DND-41 (cell line): ENCODE data around the gene CKLF.

Source experiments
- ATAC-seq: fragments of 200-7000 bp; cut with Tn5 transposase; 3 replicates; pipeline ENCODE4 v1.9.1; 2021; ENCODE audit warnings: low read depth; ENCODE audit not compliant: insufficient read depth
- DNase-seq: peaks from one replicate; pipeline ENCODE4 v3.0.0-alpha.2; 2020
- H2AFZ ChIP-seq: 2 replicates; pipeline ENCODE4 v1.6.0; 2012; ENCODE audit warnings: low read depth, low read length
- H3K27ac ChIP-seq: 2 replicates; pipeline ENCODE4 v1.5.1; 2012; ENCODE audit warnings: low read length, inconsistent platforms
- H3K27me3 ChIP-seq: fragments of 200-600 bp; sonication (generic); 2 replicates; pipeline ENCODE4 v1.6.0; 2012; ENCODE audit warnings: low read length, mild to moderate bottlenecking, inconsistent platforms; ENCODE audit not compliant: insufficient read depth, poor library complexity
- H3K36me3 ChIP-seq: 2 replicates; pipeline ENCODE4 v1.5.1; 2012; ENCODE audit warnings: low read length, inconsistent platforms; ENCODE audit not compliant: insufficient read depth
- H3K4me1 ChIP-seq: 2 replicates; pipeline ENCODE4 v1.5.1; 2012; ENCODE audit warnings: mild to moderate bottlenecking, low read length; ENCODE audit not compliant: insufficient read depth
- H3K4me2 ChIP-seq: 2 replicates; pipeline ENCODE4 v1.6.0; 2012; ENCODE audit warnings: mild to moderate bottlenecking, moderate library complexity, low read length, inconsistent platforms; ENCODE audit not compliant: insufficient read depth
- H3K4me3 ChIP-seq, 2 experiments: fragments of 200-600 bp in 1 of 2; shearing (Covaris generic) in 1 of 2; 2 replicates each; pipeline ENCODE4 v1.5.1; 2012 to 2016; ENCODE audit warnings: inconsistent platforms in 2 of 2, low read length in 2 of 2, mild to moderate bottlenecking in 2 of 2, low read depth in 1 of 2, moderate library complexity in 1 of 2
- H3K79me2 ChIP-seq: 2 replicates; pipeline ENCODE4 v1.6.0; 2012; ENCODE audit warnings: low read length, inconsistent platforms; ENCODE audit not compliant: insufficient read depth
- H3K9ac ChIP-seq: 2 replicates; pipeline ENCODE4 v1.6.0; 2012; ENCODE audit warnings: low read depth, mild to moderate bottlenecking, inconsistent platforms, low read length, moderate library complexity
- H3K9me3 ChIP-seq: 2 replicates; pipeline ENCODE4 v1.5.1; 2012; ENCODE audit warnings: low read length, moderate library complexity, mild to moderate bottlenecking, inconsistent platforms; ENCODE audit not compliant: insufficient read depth, severe bottlenecking
- H4K20me1 ChIP-seq: 2 replicates; pipeline ENCODE4 v1.6.0; 2012; ENCODE audit warnings: low read length; ENCODE audit not compliant: insufficient read depth
- EZH2 ChIP-seq: IDR thresholded peaks from 3 replicates; pipeline ENCODE4 v1.6.1; 2012; ENCODE audit warnings: borderline replicate concordance, low read depth, mild to moderate bottlenecking, moderate library complexity, low read length, inconsistent platforms; ENCODE audit not compliant: severe bottlenecking
- TF ChIP-seq, protein P1 (sequence below): IDR thresholded peaks from 2 replicates; pipeline ENCODE4 v1.5.1; 2012; ENCODE audit warnings: borderline replicate concordance, low read length, moderate library complexity, mild to moderate bottlenecking; ENCODE audit not compliant: poor library complexity, severe bottlenecking; ENCODE audit errors: extremely low read depth

Gene CKLF

DNA sequence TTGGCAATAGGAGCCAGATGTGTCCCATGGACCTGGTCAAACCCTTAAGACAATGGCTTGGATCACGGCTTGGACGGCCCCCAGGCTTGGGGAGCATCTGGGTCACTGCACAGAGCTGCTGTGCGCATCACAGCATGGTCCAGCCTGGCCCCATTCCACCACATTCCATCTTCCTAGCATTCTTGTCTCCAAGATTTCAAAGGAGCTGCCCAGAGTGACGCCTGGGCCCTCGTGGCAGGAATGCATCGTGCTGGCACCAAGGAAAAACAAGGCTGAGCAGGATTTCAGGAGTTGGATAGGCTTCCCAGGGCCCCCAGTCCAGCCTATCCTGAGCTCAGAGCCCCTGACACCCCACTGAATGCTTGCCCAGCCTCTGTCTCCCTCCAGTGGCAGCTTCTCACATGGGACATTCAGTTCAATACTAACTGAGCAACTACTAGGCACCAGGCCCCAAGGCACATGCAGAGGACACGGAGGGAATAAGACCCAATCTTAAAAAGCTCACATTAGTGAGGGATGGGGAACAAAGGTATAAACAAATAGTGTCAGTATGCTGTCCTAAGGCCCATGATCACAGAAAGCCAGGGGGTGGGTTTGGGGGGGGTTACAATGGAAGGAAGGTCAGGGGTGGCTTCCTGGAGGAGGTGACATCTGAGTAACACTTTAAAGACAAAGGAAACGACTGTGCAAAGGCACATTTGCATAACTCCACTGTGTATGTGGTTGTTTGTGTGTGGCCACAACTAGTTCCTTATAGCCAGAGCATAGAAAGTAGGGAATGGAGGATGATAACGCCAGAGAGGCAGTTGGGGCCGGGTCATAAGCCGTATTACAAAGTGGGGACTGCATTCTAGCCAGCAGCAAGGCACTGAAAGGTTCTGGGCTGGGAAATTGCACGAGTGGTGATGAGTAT is 36.5 kb upstream of the CKLF start:
- Histone ChIP-seq H3K4me2 (no peak overlapping the region), H2AFZ (no peak overlapping the region), H3K4me1 (peaks cover 33% of the 10 kb centered on the region), H3K9me3 (no peaks in the 10 kb centered on the region), H3K27ac (peak overlapping the region; percentile 81), H4K20me1 (no peaks in the 10 kb centered on the region), H3K4me3 (no peak overlapping the region), H3K27me3 (no peaks in the 10 kb centered on the region), H3K36me3 (peaks cover 18% of the 10 kb centered on the region; the same call in 1 of the 2 replicates), H3K79me2 (peaks cover 2% of the 10 kb centered on the region; the same call in 1 of the 2 replicates), H3K9ac (peak overlapping the region; percentile 25; the same call in 1 of the 2 replicates)
- TF ChIP-seq EZH2 = no peak
- TF ChIP-seq, protein P1, sequence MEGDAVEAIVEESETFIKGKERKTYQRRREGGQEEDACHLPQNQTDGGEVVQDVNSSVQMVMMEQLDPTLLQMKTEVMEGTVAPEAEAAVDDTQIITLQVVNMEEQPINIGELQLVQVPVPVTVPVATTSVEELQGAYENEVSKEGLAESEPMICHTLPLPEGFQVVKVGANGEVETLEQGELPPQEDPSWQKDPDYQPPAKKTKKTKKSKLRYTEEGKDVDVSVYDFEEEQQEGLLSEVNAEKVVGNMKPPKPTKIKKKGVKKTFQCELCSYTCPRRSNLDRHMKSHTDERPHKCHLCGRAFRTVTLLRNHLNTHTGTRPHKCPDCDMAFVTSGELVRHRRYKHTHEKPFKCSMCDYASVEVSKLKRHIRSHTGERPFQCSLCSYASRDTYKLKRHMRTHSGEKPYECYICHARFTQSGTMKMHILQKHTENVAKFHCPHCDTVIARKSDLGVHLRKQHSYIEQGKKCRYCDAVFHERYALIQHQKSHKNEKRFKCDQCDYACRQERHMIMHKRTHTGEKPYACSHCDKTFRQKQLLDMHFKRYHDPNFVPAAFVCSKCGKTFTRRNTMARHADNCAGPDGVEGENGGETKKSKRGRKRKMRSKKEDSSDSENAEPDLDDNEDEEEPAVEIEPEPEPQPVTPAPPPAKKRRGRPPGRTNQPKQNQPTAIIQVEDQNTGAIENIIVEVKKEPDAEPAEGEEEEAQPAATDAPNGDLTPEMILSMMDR = peak; percentile 46
- ATAC-seq (peak; percentile 47), DNase-seq (peak; percentile 48)

DNA sequence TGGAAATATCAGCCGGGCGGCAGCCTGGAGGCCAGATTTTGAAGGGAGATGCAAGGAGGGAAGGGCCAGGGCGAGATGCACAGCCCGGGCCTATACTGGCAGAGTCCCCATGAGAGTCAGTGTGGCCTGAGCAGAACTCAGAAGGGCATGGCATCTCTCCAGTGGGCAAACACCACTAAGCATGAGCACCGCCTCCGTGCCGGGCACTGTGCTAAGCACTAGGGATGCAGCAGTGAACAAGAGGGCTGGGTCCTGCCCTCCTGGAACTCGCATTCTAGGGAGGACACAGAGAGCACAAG is 35.9 kb upstream of the CKLF start:
- Histone ChIP-seq H3K4me2 (no peak overlapping the region), H3K4me1 (peaks cover 40% of the 10 kb centered on the region), H3K9me3 (no peaks in the 10 kb centered on the region), H2AFZ (no peak overlapping the region), H3K4me3 (no peak overlapping the region), H4K20me1 (no peaks in the 10 kb centered on the region), H3K27me3 (no peaks in the 10 kb centered on the region), H3K79me2 (peaks cover 2% of the 10 kb centered on the region; the same call in 1 of the 2 replicates), H3K27ac (peak overlapping the region; percentile 81), H3K36me3 (peaks cover 18% of the 10 kb centered on the region; the same call in 1 of the 2 replicates), H3K9ac (peak overlapping the region; percentile 25; the same call in 1 of the 2 replicates)
- TF ChIP-seq EZH2 = no peak
- TF ChIP-seq, protein P1 = no peak
- ATAC-seq (peak; percentile 7; the same call in 2 of the 3 replicates), DNase-seq (no peak)

DNA sequence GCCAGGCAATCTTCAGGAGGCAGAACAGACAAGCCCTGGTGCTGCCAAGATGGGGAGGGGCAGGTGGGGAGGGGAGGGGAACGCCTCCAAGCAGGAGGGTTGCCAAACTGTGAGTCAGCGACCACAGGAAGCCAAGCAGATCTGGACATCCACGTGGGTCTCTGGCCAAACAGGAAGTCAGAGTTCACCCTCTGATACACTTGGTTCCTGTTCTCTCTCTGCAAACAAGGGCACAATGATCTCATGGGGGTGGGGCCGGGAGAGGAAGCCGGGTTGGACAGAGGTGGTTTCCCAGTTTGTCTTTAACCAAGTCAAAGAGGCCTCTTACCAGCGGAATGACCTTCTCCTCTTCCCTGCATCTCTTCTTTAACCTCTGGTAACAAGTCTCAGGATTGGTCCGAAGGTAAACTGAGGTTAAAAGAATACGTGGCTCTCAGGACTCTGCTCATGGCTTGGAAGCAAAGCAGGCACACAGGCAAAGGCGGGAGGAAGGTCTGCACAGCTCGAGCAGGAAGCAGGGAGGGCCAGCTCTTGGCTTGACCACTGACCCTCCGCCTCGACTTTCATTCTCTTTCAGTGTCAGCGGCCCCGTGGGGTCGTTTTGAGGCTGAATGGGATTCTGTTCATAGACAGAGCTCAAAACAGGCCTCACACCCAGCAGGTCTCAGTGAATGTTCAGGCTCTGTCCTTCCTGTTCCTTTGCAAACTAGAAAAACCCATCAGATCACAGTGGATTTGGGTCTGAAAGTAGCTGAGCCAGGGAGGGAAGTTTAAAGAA is 35.4 kb upstream of the CKLF start:
- H3K27me3 ChIP-seq = no peaks in the 10 kb centered on the region
- DNase-seq = peak; percentile 73
- peak; percentile 71 for ATAC-seq
- peak overlapping the region; percentile 81 for H3K27ac ChIP-seq
- H3K36me3 ChIP-seq = peaks cover 18% of the 10 kb centered on the region; the same call in 1 of the 2 replicates
- peaks cover 2% of the 10 kb centered on the region; the same call in 1 of the 2 replicates for H3K79me2 ChIP-seq
- 0 out of 2 replicates have a peak overlapping the region, but pooled peaks have one; percentile 25 for H3K9ac ChIP-seq
- H4K20me1 ChIP-seq = no peaks in the 10 kb centered on the region
- no peak overlapping the region for H2AFZ ChIP-seq
- H3K9me3 ChIP-seq = no peaks in the 10 kb centered on the region
- H3K4me2 ChIP-seq = no peak overlapping the region
- H3K4me3 ChIP-seq = no peak overlapping the region
- TF ChIP-seq, protein P1 = no peak
- TF ChIP-seq EZH2 = no peak
- H3K4me1 ChIP-seq = peaks cover 45% of the 10 kb centered on the region
